Stimulated activated CD4-positive, alpha-beta T cell treated with anti-CD3 and anti-CD28 coated beads, TNF-alpha, amount 100 ng/mL, for 48 hours (primary cell): ENCODE measurements around the gene FAM222A.

Experiments used
- DNase-seq, 3 donors: peaks; one replicate each; pipeline ENCODE4 v3.0.0-alpha.2; 2020; ENCODE audit warnings: low read depth in 3 of 3

FAM222A gene

GRCh38 chr12:109772622-109773321, 59.1 kb downstream of the FAM222A start:
- DNase-seq, result no peak

DNA sequence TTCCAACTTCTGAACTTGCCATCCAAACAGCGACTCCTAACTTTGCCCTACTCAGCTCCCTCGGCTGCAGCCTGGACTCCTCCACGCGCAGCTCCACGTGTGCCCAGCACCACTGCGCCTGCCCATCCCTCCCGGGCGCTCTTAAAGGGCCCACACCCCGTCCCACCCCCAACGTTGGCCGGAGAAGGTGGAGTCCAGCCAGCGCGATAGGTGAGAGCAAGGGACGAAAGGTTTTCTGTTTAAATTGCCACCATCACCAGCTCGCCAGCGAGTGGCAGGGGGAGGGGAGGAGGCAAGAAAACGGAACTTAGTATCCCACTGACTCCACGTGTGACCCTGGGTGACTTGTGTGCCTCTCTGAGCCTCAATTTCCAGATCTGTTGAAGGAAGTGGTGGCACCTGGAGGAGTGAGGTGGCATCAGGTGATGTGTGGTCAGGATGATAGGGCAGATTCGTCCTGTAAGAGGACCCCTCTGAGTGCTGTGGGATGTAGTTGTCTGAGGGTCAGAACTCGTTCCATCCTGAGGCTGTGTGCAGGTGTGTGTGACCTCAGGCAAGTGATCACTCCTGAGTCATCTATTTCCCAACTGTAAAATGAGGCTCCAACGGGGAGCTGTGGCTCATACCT, 59.9 kb downstream of the FAM222A start:
- DNase-seq, result no peak

GRCh38 chr12:109775172-109775881, 61.7 kb downstream of the FAM222A start:
- DNase-seq, result peak; percentile 50 to 63 (median 58)

DNA sequence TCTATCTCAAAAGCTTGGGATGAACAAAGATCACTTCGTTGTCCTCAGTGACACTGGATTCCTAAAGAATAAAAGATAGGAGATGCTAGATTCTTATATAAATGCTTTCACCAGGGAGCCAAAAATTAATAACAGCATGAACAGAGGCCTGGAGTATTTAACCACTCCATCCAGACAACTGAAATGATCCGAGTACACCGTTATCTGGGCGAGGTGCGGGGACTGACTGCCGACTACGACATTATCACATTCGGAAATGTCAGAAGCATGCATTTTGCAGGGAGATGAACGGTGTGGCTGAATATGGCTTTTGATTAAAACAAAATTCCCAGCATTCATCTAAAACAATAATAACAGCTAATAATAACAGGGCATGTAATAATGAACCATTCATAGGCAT, 63.0 kb downstream of the FAM222A start:
- no peak for DNase-seq

DNA sequence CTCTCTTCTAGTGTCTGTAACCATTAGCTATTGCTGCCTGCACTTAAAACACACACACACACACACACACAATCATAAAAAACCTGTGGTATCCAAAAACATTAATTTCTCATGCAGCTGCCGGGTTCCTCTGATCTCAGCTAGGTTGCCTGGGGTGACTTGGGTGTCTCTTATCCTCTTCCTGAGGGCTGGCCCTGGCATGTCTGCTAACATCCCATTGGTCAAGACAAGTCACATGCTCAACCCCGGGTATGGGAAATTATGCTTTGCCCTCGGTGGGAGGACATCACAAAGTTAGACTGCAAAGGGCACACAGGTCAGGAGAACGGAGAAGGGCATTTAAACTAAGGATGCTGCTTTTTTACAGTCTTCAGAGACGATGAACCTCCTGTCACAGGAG, 63.9 kb downstream of the FAM222A start:
- peak in 2 of 3 donors; percentile 21 to 26 for DNase-seq

GRCh38 chr12:109778684-109779083, 65.1 kb downstream of the FAM222A start:
- DNase-seq, result no peak

DNA sequence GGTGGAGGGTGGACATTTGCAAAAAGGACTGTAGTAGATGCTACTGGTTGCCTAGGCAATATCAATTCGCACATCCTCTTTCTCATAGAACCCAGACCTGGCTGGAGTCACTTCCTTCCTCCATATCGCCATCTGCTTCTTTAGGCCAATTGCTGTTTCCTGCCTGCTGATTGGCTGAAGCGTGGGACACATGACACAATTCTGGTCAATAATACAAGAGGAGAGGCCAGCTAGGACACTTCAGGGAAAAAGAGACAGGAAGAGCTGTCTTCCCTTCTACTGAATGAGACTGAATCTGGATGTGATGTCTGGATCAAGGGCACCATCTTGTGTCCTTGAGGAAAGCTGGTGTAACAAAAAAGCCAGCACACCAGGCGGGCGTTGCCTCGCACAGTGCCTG, 65.8 kb downstream of the FAM222A start:
- no peak for DNase-seq

DNA sequence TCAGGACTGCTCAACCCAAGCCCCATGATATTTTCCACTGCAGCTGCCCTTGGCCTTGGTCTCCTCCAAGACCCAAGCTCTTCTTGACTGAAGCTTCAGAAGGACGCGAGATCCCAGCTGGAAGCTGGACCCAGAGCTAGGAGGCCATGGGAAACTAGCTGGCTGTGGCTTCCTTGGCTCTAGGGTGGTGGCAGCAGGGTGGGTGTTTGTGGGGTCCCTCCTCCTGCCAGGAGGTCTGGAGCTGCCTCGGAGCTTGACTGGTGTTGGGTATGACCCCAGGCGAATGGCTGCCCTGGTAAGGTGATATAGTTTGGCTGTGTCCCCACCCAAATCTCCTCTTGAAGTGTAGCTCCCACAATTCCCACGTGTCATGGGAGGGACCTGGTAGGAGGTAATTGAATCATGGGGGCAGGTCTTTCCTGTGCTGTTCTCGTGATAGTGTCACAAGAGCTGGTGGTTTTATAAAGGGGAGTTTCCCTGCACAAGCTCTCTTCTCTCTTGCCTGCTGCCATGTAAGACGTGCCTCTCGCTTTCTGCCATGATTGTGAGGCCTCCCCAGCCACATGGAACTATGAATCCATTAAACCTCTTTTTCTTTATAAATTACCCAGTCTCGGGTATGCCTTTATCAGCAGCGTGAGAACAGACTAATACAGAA, 68.2 kb downstream of the FAM222A start:
- DNase-seq, result no peak

- no peak for DNase-seq
These were observed 68.7 kb downstream of the FAM222A start for GRCh38 chr12:109782326-109782703.

DNA sequence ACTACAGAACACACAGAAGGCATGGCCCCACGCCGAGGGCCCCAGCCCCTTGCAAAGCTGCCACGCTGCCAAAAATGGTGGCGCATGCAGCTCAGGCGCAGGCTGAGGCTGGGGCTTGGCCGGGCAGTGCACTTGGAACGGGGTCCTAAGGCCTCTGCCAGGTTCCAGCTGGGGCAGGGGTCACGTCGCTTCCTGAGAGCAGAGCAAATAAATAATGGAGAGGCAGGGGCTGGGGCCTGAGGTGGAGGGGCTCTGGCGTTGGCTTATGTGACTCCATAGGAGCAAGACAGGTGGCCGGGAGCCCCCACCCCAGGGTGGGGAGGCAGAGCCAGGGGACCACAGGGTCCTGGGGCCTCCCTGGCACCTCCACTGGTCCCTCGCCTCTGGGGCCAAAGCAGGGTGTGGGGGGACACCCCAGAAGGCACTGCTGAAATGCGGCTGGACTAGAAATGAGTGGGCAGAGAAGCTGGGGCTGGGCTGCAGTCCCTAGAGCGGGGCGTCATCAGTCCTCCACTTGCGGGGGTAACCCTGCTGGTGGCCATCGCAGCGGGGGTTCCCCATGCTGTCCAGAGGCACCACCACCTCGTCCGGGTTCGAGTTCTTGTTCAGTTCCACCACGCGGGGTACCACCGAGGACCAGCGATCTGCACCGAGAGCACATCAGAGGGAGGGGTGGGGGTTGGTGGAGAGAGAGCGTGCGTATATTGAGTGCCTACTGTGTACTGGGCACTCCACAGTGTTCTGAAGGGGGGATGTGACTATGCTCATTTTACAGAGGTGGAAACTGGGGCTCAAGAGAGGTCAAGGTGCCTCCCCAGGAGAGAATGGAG, 69.7 kb downstream of the FAM222A start:
- no peak for DNase-seq

DNA sequence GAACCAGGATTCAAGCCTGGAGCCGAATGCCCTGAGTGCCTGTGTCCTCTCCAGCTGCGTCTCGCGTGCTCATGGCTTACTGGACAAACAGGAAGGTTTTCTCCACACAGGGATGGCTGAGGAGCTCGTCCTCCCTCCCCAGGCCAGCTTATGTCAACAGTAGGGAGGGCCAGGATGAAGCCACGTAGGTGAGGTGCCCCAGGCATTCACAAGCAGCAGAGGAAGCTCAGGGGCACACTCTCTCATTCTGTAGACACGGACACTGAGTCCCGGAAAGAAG, 70.3 kb downstream of the FAM222A start:
- no peak for DNase-seq

DNA sequence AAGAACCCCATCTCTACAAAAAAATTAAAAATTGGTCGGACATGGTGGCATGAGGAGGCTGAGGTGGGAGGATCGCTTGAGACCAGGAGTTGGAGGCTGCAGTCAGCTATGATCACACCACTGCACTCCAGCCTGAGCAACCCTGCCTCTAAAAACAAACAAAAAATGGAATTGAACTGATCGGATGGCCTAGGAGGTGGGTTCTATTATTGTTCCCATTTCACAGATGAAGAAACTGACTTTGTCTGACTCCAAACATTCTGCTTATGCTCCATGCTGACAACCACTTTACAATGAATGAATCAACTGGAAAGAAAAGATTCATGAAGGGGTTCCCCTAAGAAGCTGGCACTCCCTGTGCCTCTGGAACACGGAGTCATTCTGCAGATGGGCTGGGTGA, 72.2 kb downstream of the FAM222A start:
- no peak for DNase-seq

GRCh38 chr12:109786799-109787198, 73.2 kb downstream of the FAM222A start:
- no peak for DNase-seq

DNA sequence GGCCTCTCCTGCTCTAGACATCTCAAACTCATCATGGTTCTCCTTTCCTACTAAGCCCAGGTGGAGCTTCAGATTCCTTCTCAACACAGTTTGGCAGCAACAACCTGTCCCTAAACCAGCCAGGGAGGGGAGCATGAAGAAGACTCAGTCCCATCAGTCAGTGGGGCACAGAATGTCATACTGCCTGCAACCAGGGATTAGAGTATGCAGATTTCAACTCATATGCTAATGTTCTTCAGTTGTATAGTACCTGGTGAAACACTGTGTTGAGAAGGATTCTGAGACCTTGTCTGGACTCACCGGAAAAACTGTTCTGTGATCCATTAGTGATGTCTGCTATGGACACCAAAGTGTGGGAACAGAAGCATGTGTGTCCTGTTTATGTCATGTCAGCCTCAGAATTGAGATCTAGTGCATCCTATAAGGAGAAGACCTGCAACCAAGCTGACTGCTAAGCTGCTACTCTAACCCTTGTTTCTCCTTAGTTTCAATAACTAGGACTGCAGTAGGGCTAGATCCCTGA, 76.0 kb downstream of the FAM222A start:
- no peak for DNase-seq

GRCh38 chr12:109792992-109793391, 79.4 kb downstream of the FAM222A start:
- no peak for DNase-seq

GRCh38 chr12:109793411-109793810, 79.8 kb downstream of the FAM222A start:
- no peak for DNase-seq

- no peak for DNase-seq
These were observed 80.3 kb downstream of the FAM222A start for GRCh38 chr12:109793826-109794501.

DNA sequence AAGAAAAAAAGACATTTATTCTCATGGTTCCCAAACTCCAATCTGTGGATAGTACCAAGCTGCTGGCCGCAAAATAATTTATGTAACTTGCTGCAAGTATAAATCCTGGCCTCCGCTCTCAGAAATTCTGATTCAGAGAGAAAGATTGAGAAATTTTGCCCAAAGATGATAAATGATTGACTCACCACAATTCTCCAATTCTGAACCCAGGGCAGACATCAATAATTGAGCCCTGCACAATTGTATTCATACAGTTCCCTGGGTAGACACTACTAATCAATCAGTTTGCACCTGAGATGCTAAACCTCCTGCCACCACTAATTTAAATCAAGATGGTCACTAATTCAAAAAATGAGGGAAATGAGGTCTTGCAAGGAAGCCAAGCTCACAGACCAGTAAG, 81.4 kb downstream of the FAM222A start:
- no peak for DNase-seq

DNA sequence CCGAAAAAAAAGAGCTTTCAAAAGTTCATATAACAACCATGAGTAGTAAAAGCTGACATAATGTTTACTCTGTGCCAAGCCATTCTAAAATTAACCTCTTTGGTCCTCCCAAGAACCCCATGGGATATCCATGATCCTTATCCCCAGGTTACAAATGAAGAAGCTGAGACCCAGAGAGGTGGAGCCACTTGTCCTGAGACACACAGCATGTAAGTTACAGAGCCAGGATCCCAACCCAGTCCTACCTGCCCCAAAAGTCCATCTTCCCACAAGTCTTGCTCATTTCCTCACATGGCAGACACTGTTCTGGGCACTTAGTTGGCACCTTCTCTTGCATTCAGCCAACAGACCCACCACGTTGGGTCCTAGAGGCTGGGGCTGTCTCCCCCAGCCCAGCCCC, 82.4 kb downstream of the FAM222A start:
- DNase-seq, result no peak

DNA sequence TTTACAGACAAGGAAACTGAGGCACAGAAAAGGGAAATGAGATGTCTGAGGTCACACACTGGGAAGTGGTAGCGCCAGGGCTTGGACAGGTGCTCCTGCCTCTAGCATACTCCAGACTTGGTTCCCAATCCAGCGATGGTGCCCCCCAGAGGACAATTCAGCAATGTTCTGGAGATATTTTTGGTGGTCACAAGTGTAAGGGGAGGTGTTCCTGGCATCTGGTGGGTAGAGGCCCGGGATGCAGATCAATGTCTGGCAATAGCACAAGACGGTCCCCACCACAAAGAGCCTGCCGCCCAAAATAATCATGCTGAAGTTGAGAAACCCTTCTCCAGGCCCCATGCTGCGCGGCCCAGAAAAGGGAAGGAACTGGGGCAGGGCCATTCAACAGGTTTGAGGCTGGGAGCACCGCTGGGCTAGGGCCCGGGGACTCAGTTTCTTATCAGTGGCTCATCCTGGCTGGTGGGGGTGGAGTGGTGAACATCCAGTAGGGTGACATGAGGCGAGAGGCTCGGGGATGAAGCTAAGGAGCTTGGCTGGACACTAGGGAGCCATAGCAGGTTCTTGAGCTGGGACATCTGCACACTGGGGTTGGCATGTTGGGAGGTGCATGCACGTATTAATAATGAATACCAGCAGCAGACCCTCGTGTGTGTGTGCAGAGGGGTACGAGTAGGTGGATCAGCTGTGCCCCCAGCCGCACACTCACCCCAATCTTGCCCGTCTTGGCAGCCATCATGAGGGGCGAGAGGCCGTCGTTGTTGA, 84.5 kb downstream of the FAM222A start:
- DNase-seq, result no peak
